ENCODE measurements around the gene ZNF587. TPM values are rescaled to one million over a fixed set of nuclear protein-coding genes. Genes with fewer than 3 reads are reported as not detected.

ZNF587 gene
- total and polyA plus RNA-seq, 2 of the 8 experiments (the other 6 are each of a cell fraction or from before 2014, with no cell fraction given): 18.1 to 42.1 TPM

- H3K4ac ChIP-seq (replicated peaks; ENCODE audit: insufficient read length, low read depth, low read length): no peak overlapping the region
- no peaks in the 10 kb centered on the region for H3K27me3 ChIP-seq (replicated peaks in 1 of 4; ENCODE audit: control insufficient read depth in 3 of 4, extremely low read depth in 1 of 4, insufficient read depth in 3 of 4, low read length in 3 of 4)
- H2AK5ac ChIP-seq (ENCODE audit: low read depth, low read length): no peak overlapping the region
- H3K23me2 ChIP-seq (ENCODE audit: low read depth, low read length): peaks cover 10% of the 10 kb centered on the region; the same call in 1 of the 2 replicates
- H4K91ac ChIP-seq (replicated peaks; ENCODE audit: insufficient read length, low read length): no peak overlapping the region
- no peak overlapping the region for H4K8ac ChIP-seq (ENCODE audit: extremely low read depth, insufficient read depth, low read length)
- no peak overlapping the region for H2BK120ac ChIP-seq (replicated peaks; ENCODE audit: low read depth, low read length)
- H3K4me2 ChIP-seq (ENCODE audit: insufficient read depth in 1 of 2, low read depth in 2 of 2, low read length in 2 of 2): peak overlapping the region in 1 of 2 experiments; percentile 9; a peak in 1 of 4 replicates
- H3K36me3 ChIP-seq (ENCODE audit: control insufficient read depth in 2 of 4, insufficient read depth in 4 of 4, low read length in 3 of 4): peaks cover 0 to 2% (median 0%) of the 10 kb centered on the region in 4 experiments; a peak in 1 of 8 replicates
- peak overlapping the region; percentile 40 for H2BK5ac ChIP-seq (ENCODE audit: low read depth, low read length)
- no peak overlapping the region; the same call in 1 of the 2 replicates for H3K27ac ChIP-seq (ENCODE audit: low read depth, low read length)
- H3K4me1 ChIP-seq (replicated peaks in 1 of 4; ENCODE audit: control insufficient read depth in 3 of 4, insufficient read depth in 4 of 4, low read length in 3 of 4): peaks cover 7 to 23% (median 15%) of the 10 kb centered on the region in 4 experiments
- no peak overlapping the region for H2AFZ ChIP-seq (ENCODE audit: low read length)
- H3K18ac ChIP-seq (ENCODE audit: extremely low read depth, low read length): no peak overlapping the region
- no peak overlapping the region for H3K9ac ChIP-seq (replicated peaks in 1 of 4; ENCODE audit: extremely low read depth in 1 of 4, low read depth in 3 of 4, low read length in 3 of 4)
- peak overlapping the region; percentile 94; the same call in 1 of the 2 replicates for H2BK12ac ChIP-seq (ENCODE audit: low read depth, low read length)
- no peak overlapping the region for H3K56ac ChIP-seq (replicated peaks; ENCODE audit: insufficient read length, low read depth, low read length)
- no peaks in the 10 kb centered on the region for H4K20me1 ChIP-seq (replicated peaks in 1 of 2; ENCODE audit: control insufficient read depth in 1 of 2, insufficient read depth in 2 of 2, low read length in 2 of 2)
- no peak overlapping the region for H3K23ac ChIP-seq (ENCODE audit: insufficient read length)
- no peak overlapping the region for H3K4me3 ChIP-seq (ENCODE audit: extremely low read depth in 1 of 4, insufficient read depth in 2 of 4, low read depth in 3 of 4, low read length in 4 of 4)
- no peak overlapping the region for H2BK20ac ChIP-seq (ENCODE audit: low read length)
- no peak overlapping the region for H4K5ac ChIP-seq (ENCODE audit: insufficient read length, low read depth, low read length)
- no peak overlapping the region for H2BK15ac ChIP-seq (ENCODE audit: low read length)
- CTCF ChIA-PET (ENCODE audit: partially characterized antibody): interaction anchor here (2.7 kb wide), 1 partner anchor 18 kb away, joined by 7 read pairs; no protein-coding TSS in a partner anchor
- H3K79me2 ChIP-seq (ENCODE audit: control insufficient read depth in 1 of 2, insufficient read depth in 2 of 2, low read length in 2 of 2): peaks cover 0 to 2% of the 10 kb centered on the region in 2 experiments; a peak in 1 of 4 replicates
- DNase-seq (ENCODE audit: low read depth in 1 of 2, low spot score in 2 of 2) (no peak), FAIRE-seq (no peak)
- TF ChIP-seq, protein P1, sequence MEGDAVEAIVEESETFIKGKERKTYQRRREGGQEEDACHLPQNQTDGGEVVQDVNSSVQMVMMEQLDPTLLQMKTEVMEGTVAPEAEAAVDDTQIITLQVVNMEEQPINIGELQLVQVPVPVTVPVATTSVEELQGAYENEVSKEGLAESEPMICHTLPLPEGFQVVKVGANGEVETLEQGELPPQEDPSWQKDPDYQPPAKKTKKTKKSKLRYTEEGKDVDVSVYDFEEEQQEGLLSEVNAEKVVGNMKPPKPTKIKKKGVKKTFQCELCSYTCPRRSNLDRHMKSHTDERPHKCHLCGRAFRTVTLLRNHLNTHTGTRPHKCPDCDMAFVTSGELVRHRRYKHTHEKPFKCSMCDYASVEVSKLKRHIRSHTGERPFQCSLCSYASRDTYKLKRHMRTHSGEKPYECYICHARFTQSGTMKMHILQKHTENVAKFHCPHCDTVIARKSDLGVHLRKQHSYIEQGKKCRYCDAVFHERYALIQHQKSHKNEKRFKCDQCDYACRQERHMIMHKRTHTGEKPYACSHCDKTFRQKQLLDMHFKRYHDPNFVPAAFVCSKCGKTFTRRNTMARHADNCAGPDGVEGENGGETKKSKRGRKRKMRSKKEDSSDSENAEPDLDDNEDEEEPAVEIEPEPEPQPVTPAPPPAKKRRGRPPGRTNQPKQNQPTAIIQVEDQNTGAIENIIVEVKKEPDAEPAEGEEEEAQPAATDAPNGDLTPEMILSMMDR (IDR thresholded peaks at IDR 0.05; ENCODE audit: control extremely low read depth in 1 of 3, insufficient read depth in 1 of 3, low read depth in 1 of 3, low read length in 3 of 3): peak in 2 of 3 experiments; percentile 22 to 28; a peak in 2 of 4 replicates
- TF ChIP-seq JUND (IDR thresholded peaks at IDR 0.05; ENCODE audit: low read length) (no peak), MAFK (IDR thresholded peaks at IDR 0.05; ENCODE audit: low read depth, low read length) (no peak), CBX8 (IDR thresholded peaks at IDR 0.05; ENCODE audit: borderline replicate concordance, low read depth, low read length) (no peak), RBBP5 (IDR thresholded peaks at IDR 0.05; ENCODE audit: borderline replicate concordance, low read depth, low read length) (no peak), BACH1 (IDR thresholded peaks at IDR 0.05; ENCODE audit: low read length) (no peak), SRF (IDR thresholded peaks at IDR 0.05; ENCODE audit: low read depth, low read length) (no peak), CTBP2 (IDR thresholded peaks at IDR 0.05; ENCODE audit: borderline replicate concordance, insufficient read depth, insufficient read length, low read length) (no peak)
- H3K14ac ChIP-seq (ENCODE audit: insufficient read length): no peak overlapping the region
- WGBS, 2 experiments (ENCODE audit: extremely low coverage in 1 of 2, insufficient coverage in 1 of 2, insufficient read length in 1 of 2, insufficient replicate concordance in 2 of 2, low coverage in 1 of 2, low lambda C conversion rate in 2 of 2, missing lambda C conversion rate in 1 of 2): 55% methylated on average over 4 of the region's 4 CpGs; no CpG with 5 or more reads in 1 of the 2 experiments
- POLR2A ChIA-PET (ENCODE audit: partially characterized antibody): interaction anchor here (0.9 to 4.8 kb wide), 8 partner anchors 8 to 55 kb away, joined by 4 to 35 read pairs (median 5); partner anchors contain the start of genes ZNF552, ZNF586, ZNF587 and ZNF587B
- no peaks in the 10 kb centered on the region for H3K79me1 ChIP-seq (ENCODE audit: low read depth, low read length)
- no peaks in the 10 kb centered on the region for H3K9me3 ChIP-seq (ENCODE audit: insufficient read depth in 2 of 2, low read depth in 1 of 2, low read length in 1 of 2)
Measured at GRCh38 chr19:57802269-57802668, 47.4 kb upstream of the ZNF587 start.

All from H1 (cell line).